SK-N-SH (cell line): Measurements from ENCODE around the gene TMEM97. TPM values are rescaled to one million over a fixed set of nuclear protein-coding genes. Genes with fewer than 3 reads are reported as not detected.

Source experiments
- CTCF ChIA-PET: fragments of 300-600, 350-600 bp; formaldehyde crosslinking; extraction: SDS; loops from one replicate; lab custom pipeline; 2021; lab: Yijun Ruan, JAX
- POLR2A ChIA-PET: fragments of 350-600 bp; sonication (Branson Sonifier 250); formaldehyde crosslinking; extraction: SDS; loops from one replicate; lab custom pipeline; 2020; ENCODE audit warnings: antibody characterized with exemption, inconsistent platforms; lab: Yijun Ruan, JAX
- DNase-seq: peaks from one replicate; pipeline ENCODE4 v3.0.0; 2012
- H2AFZ ChIP-seq: fragments of 200-600 bp; sonication (generic); 2 replicates; pipeline ENCODE4 v1.8.1; 2016; ENCODE audit warnings: antibody characterized with exemption, mild to moderate bottlenecking, low read depth
- H3F3A ChIP-seq: fragments of 200-600 bp; sonication (generic); replicated peaks from 2 replicates; pipeline ENCODE3; 2016; ENCODE audit warnings: antibody characterized with exemption, mild to moderate bottlenecking; ENCODE audit not compliant: insufficient read depth
- H3K27ac ChIP-seq, 2 experiments: fragments of 200-500 bp in 1 of 2; fragments of 200-600 bp in 1 of 2; sonication (Bioruptor generic) in 1 of 2; sonication (generic), shearing (Covaris generic) in 1 of 2; 2 replicates each; pipeline versions ENCODE4 v1.5.1 to v1.6.1; 2014 to 2016; ENCODE audit warnings: low read depth in 2 of 2, inconsistent platforms in 1 of 2, low read length in 1 of 2, mild to moderate bottlenecking in 1 of 2, mixed read lengths in 1 of 2
- H3K27me3 ChIP-seq: fragments of 200-600 bp; sonication (generic), shearing (Covaris generic); 2 replicates; pipeline ENCODE4 v1.6.1; 2016; ENCODE audit warnings: mixed run types; ENCODE audit not compliant: insufficient read depth
- H3K36me3 ChIP-seq, 2 experiments: fragments of 200-500 bp in 1 of 2; fragments of 200-600 bp in 1 of 2; sonication (Bioruptor generic) in 1 of 2; sonication (generic) in 1 of 2; replicated peaks in 1 of 2; 2 replicates each; pipeline versions ENCODE3 to v1.5.1; 2014 to 2016; ENCODE audit warnings: low read length in 1 of 2, mild to moderate bottlenecking in 1 of 2; ENCODE audit not compliant: insufficient read depth in 2 of 2, control insufficient read depth in 1 of 2
- H3K4me1 ChIP-seq, 2 experiments: fragments of 200-500 bp in 1 of 2; fragments of 200-600 bp in 1 of 2; sonication (Bioruptor generic) in 1 of 2; sonication (generic), shearing (Covaris generic) in 1 of 2; 2 replicates each; pipeline versions ENCODE4 v1.5.1 to v1.6.1; 2014 to 2016; ENCODE audit warnings: low read depth in 1 of 2, low read length in 1 of 2, mixed run types in 1 of 2; ENCODE audit not compliant: insufficient read depth in 2 of 2, control insufficient read depth in 1 of 2
- H3K4me2 ChIP-seq: fragments of 200-600 bp; sonication (generic), shearing (Covaris generic); 2 replicates; pipeline ENCODE4 v1.6.1; 2017; ENCODE audit warnings: mixed run types
- H3K4me3 ChIP-seq, 2 experiments: fragments of 200-500 bp in 1 of 2; fragments of 200-600 bp in 1 of 2; sonication (Bioruptor generic) in 1 of 2; sonication (generic), shearing (Covaris generic) in 1 of 2; 2 replicates each; pipeline versions ENCODE4 v1.5.1 to v1.8.1; 2014 to 2016; ENCODE audit warnings: low read depth in 2 of 2, inconsistent platforms in 1 of 2, low read length in 1 of 2, mild to moderate bottlenecking in 1 of 2, mixed read lengths in 1 of 2, moderate library complexity in 1 of 2
- H3K79me2 ChIP-seq: fragments of 200-600 bp; sonication (generic); 2 replicates; pipeline ENCODE4 v1.8.1; 2017; ENCODE audit warnings: mild to moderate bottlenecking; ENCODE audit not compliant: insufficient read depth
- H3K9ac ChIP-seq: fragments of 200-600 bp; sonication (generic); 2 replicates; pipeline ENCODE4 v1.6.1; 2017; ENCODE audit warnings: mixed run types
- H3K9me2 ChIP-seq: fragments of 200-600 bp; sonication (generic); 2 replicates; pipeline ENCODE4 v1.6.1; 2017; ENCODE audit warnings: mixed run types
- H3K9me3 ChIP-seq: fragments of 200-600 bp; sonication (generic); 2 replicates; pipeline ENCODE4 v1.6.1; 2017; ENCODE audit warnings: mixed run types, mild to moderate bottlenecking, moderate library complexity
- H4K20me1 ChIP-seq: fragments of 200-600 bp; sonication (generic); 2 replicates; pipeline ENCODE4 v1.6.1; 2017; ENCODE audit warnings: mild to moderate bottlenecking, mixed run types; ENCODE audit not compliant: insufficient read depth
- EZH2phosphoT487 ChIP-seq: fragments of 200-600 bp; sonication (generic); IDR thresholded peaks from 2 replicates; pipeline ENCODE4 v1.6.1; 2017; ENCODE audit warnings: low read depth, mixed run types, mild to moderate bottlenecking, antibody characterized with exemption, moderate library complexity, borderline replicate concordance
- FOSL2 ChIP-seq: IDR thresholded peaks from 2 replicates; pipeline ENCODE4 v1.4.0; 2012; ENCODE audit warnings: low read depth, mild to moderate bottlenecking, moderate library complexity, borderline replicate concordance
- FOXJ3 ChIP-seq: sonication (generic); formaldehyde crosslinking; IDR thresholded peaks from 2 replicates; pipeline ENCODE4 v1.5.1; 2020; ENCODE audit warnings: mild to moderate bottlenecking, missing genetic modification reagents
- GABPA ChIP-seq: IDR thresholded peaks from 2 replicates; pipeline ENCODE4 v1.4.0; 2012; ENCODE audit warnings: low read depth, mild to moderate bottlenecking
- GATA2 ChIP-seq: sonication (generic); formaldehyde crosslinking; IDR thresholded peaks from 2 replicates; pipeline ENCODE4 v1.5.0; 2020; ENCODE audit warnings: mild to moderate bottlenecking, missing genetic modification reagents
- IRF3 ChIP-seq: fragments of 150-350 bp; IDR thresholded peaks from 2 replicates; pipeline ENCODE4 v1.6.1; 2016; ENCODE audit warnings: mild to moderate bottlenecking, low read depth, low read length
- MEF2A ChIP-seq: IDR thresholded peaks from 2 replicates; pipeline ENCODE4 v1.4.0; 2012; ENCODE audit warnings: low read depth, borderline replicate concordance
- MXI1 ChIP-seq: IDR thresholded peaks from 2 replicates; pipeline ENCODE4 v1.6.1; 2012; ENCODE audit warnings: mild to moderate bottlenecking, low read depth, low read length, improper control_type of control experiment
- NFIC ChIP-seq: IDR thresholded peaks from 2 replicates; pipeline ENCODE4 v1.4.0; 2012; ENCODE audit warnings: borderline replicate concordance
- RAD21 ChIP-seq: IDR thresholded peaks from 2 replicates; pipeline ENCODE4 v1.6.1; 2012; ENCODE audit warnings: mild to moderate bottlenecking, low read length
- RCOR1 ChIP-seq: fragments of 150-350 bp; IDR thresholded peaks from 2 replicates; pipeline ENCODE4 v1.6.1; 2017; ENCODE audit warnings: antibody characterized with exemption, low read length
- REST ChIP-seq: IDR thresholded peaks from 2 replicates; pipeline ENCODE4 v1.6.1; 2012; ENCODE audit warnings: mild to moderate bottlenecking, low read depth, low read length, moderate library complexity
- RFX5 ChIP-seq: IDR thresholded peaks from 2 replicates; pipeline ENCODE4 v1.6.1; 2012; ENCODE audit warnings: mild to moderate bottlenecking, improper control_type of control experiment, low read length
- TAF1 ChIP-seq: IDR thresholded peaks from 2 replicates; pipeline ENCODE4 v1.6.1; 2012; ENCODE audit warnings: low read depth, mild to moderate bottlenecking, low read length, moderate library complexity, borderline replicate concordance
- TEAD4 ChIP-seq: IDR thresholded peaks from 2 replicates; pipeline ENCODE4 v1.4.0; 2012; ENCODE audit warnings: mild to moderate bottlenecking, borderline replicate concordance; ENCODE audit not compliant: insufficient read depth
- USF2 ChIP-seq: fragments of 150-350 bp; IDR thresholded peaks from 2 replicates; pipeline ENCODE4 v1.6.1; 2017; ENCODE audit warnings: antibody characterized with exemption, low read length, low read depth, borderline replicate concordance
- YY1 ChIP-seq: IDR thresholded peaks from 2 replicates; pipeline ENCODE4 v1.4.0; 2012; ENCODE audit warnings: low read depth, mild to moderate bottlenecking
- WGBS: methylation state at CpG from one replicate; pipeline ENCODE4 v1.1.6; 2017; ENCODE audit warnings: low lambda C conversion rate; 5-methylcytosine and 5-hydroxymethylcytosine counted together
- polyA plus RNA-seq, 3 experiments: library from polyadenylated mRNA; depleted of rRNA; stranded (reverse); fragments of >200 nt; gene quantifications; 2 replicates each; pipeline ENCODE4 v1.2.3, GENCODE V29; 2012

TMEM97 gene
- polyA plus RNA-seq, 1 of the 3 experiments (the other 2 are of a cell fraction), result 8.6 TPM

- TF ChIP-seq TAF1, result peak; percentile 70; the same call in 1 of the 2 replicates
- no peak for TF ChIP-seq FOXJ3
- TF ChIP-seq GATA2, result no peak
- peak; percentile 4; the same call in 1 of the 2 replicates for TF ChIP-seq USF2
- no peak for TF ChIP-seq RAD21
- 0 out of 2 replicates have a peak, but pooled peaks have one; percentile 17 for TF ChIP-seq RCOR1
- no peak for TF ChIP-seq NFIC
- TF ChIP-seq FOSL2, result no peak
- TF ChIP-seq MXI1, result peak; percentile 92
- peak; percentile 86 for TF ChIP-seq RFX5
- TF ChIP-seq YY1, result no peak
- TF ChIP-seq GABPA, result no peak
- no peak for TF ChIP-seq EZH2phosphoT487
Measured at GRCh38 chr17:28318759-28319597, at the start of gene TMEM97 (continued).

GRCh38 chr17:28270055-28270454, 48.9 kb upstream of the TMEM97 start:
- CTCF ChIA-PET, result interaction anchor here (5.0 kb wide), 1 partner anchor 18 kb away, joined by 18 read pairs; no protein-coding TSS in a partner anchor
- H3K4me2 ChIP-seq, result no peak overlapping the region
- H3K9ac ChIP-seq, result no peak overlapping the region
- H3K4me1 ChIP-seq, result no peaks in the 10 kb centered on the region; a peak in 1 of 4 replicates
- WGBS, result 56% methylated on average over 1 of the region's 2 CpGs
- H2AFZ ChIP-seq, result no peak overlapping the region
- DNase-seq, result no peak
- H3F3A ChIP-seq, result no peaks in the 10 kb centered on the region
- H3K79me2 ChIP-seq, result no peaks in the 10 kb centered on the region
- no peak overlapping the region for H3K4me3 ChIP-seq
- POLR2A ChIA-PET, result no interaction called here
- H3K36me3 ChIP-seq, result no peaks in the 10 kb centered on the region
- TF ChIP-seq MEF2A (no peak), FOXJ3 (no peak), TEAD4 (no peak), MXI1 (no peak), USF2 (no peak), IRF3 (no peak), RAD21 (no peak), TAF1 (no peak), YY1 (no peak), FOSL2 (no peak), REST (no peak), NFIC (no peak), GABPA (no peak), GATA2 (no peak)
- H3K27ac ChIP-seq, result no peak overlapping the region
- H3K9me3 ChIP-seq, result no peaks in the 10 kb centered on the region
- H3K27me3 ChIP-seq, result peaks cover 11% of the 10 kb centered on the region; the same call in 1 of the 2 replicates
- H3K9me2 ChIP-seq, result no peaks in the 10 kb centered on the region
- no peaks in the 10 kb centered on the region for H4K20me1 ChIP-seq
